Breast epithelium (tissue), 3 donors: ENCODE data around the gene MYO1F.

Source experiments
- POLR2A ChIP-seq: fragments of 450-650 bp; IDR thresholded peaks from one replicate; pipeline ENCODE4 v1.6.1; 2016; ENCODE audit warnings: antibody characterized with exemption, mild to moderate bottlenecking, moderate library complexity
- TF ChIP-seq, protein P1 (sequence below), 3 donors: fragments of 450-650 bp; IDR thresholded peaks; one replicate each; pipeline ENCODE4 v1.5.1; 2016 to 2017; ENCODE audit warnings: antibody characterized with exemption in 3 of 3, mild to moderate bottlenecking in 3 of 3, moderate library complexity in 3 of 3

DNA sequence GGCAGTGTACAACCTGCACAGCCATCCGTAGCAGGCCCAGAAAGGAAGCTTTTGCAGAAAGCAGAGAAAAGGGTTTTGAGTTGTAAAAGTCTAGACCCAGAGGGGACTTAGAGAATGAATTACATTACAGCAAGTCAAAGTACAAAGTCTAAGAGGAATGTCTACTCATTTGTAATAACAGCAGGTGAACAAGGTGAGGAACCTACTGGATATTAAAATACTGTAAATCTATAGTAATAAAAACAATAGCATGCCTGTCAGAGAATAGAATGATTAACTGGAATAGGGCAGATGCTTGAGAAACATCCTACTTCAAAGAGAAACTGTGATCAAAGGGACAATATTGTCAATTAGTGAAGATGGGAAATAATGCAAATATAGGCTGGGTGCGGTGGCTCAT lies 45.0 kb downstream of the MYO1F start:
- TF ChIP-seq, protein P1, sequence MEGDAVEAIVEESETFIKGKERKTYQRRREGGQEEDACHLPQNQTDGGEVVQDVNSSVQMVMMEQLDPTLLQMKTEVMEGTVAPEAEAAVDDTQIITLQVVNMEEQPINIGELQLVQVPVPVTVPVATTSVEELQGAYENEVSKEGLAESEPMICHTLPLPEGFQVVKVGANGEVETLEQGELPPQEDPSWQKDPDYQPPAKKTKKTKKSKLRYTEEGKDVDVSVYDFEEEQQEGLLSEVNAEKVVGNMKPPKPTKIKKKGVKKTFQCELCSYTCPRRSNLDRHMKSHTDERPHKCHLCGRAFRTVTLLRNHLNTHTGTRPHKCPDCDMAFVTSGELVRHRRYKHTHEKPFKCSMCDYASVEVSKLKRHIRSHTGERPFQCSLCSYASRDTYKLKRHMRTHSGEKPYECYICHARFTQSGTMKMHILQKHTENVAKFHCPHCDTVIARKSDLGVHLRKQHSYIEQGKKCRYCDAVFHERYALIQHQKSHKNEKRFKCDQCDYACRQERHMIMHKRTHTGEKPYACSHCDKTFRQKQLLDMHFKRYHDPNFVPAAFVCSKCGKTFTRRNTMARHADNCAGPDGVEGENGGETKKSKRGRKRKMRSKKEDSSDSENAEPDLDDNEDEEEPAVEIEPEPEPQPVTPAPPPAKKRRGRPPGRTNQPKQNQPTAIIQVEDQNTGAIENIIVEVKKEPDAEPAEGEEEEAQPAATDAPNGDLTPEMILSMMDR (IDR thresholded peaks at IDR 0.05): no peak
- TF ChIP-seq POLR2A: no peak
